H1 (cell line): Measurements from ENCODE around the gene SLC25A52. TPM values are rescaled to one million over a fixed set of nuclear protein-coding genes. Genes with fewer than 3 reads are reported as not detected.

Experiments used
- CTCF ChIA-PET: fragments of 300-600 bp; sonication (Branson Sonifier 250); formaldehyde crosslinking; loops from one replicate; lab custom pipeline; 2021; ENCODE audit not compliant: partially characterized antibody; lab: Charles Lee
- POLR2A ChIA-PET: fragments of 300-600 bp; sonication (Branson Sonifier 250); formaldehyde crosslinking; loops from one replicate; lab custom pipeline; 2021; ENCODE audit warnings: inconsistent platforms; ENCODE audit not compliant: partially characterized antibody; lab: Charles Lee
- DNase-seq, 2 experiments: peaks; one replicate each; pipeline versions ENCODE4 v3.0.0 to v3.0.0-alpha.2; 2010 to 2022; ENCODE audit warnings: low spot score in 2 of 2, low read depth in 1 of 2, mixed read lengths in 1 of 2
- FAIRE-seq: peaks from 2 replicates; lab custom pipeline; 2011; peaks lifted over from hg19 to GRCh38; lab: Jason Lieb, UNC
- H2AFZ ChIP-seq: 2 replicates; pipeline ENCODE4 v1.8.1; 2012; ENCODE audit warnings: low read length, inconsistent platforms
- H2AK5ac ChIP-seq: 2 replicates; pipeline ENCODE4 v1.6.1; 2013; ENCODE audit warnings: low read depth, low read length
- H2BK120ac ChIP-seq: replicated peaks from 2 replicates; pipeline ENCODE3; 2013; ENCODE audit warnings: low read depth, low read length, inconsistent platforms
- H2BK12ac ChIP-seq: 2 replicates; pipeline ENCODE4 v1.6.1; 2013; ENCODE audit warnings: low read depth, low read length
- H2BK15ac ChIP-seq: 2 replicates; pipeline ENCODE4 v1.6.1; 2013; ENCODE audit warnings: low read length
- H2BK20ac ChIP-seq: 2 replicates; pipeline ENCODE4 v1.6.1; 2013; ENCODE audit warnings: low read length
- H2BK5ac ChIP-seq: 2 replicates; pipeline ENCODE4 v1.6.1; 2013; ENCODE audit warnings: low read depth, low read length
- H3K14ac ChIP-seq: 2 replicates; pipeline ENCODE4 v1.6.1; 2013; ENCODE audit warnings: inconsistent platforms; ENCODE audit not compliant: insufficient read length
- H3K18ac ChIP-seq: 2 replicates; pipeline ENCODE4 v1.6.1; 2013; ENCODE audit warnings: low read length; ENCODE audit errors: extremely low read depth
- H3K23ac ChIP-seq: 2 replicates; pipeline ENCODE4 v1.6.1; 2013; ENCODE audit warnings: inconsistent platforms; ENCODE audit not compliant: insufficient read length
- H3K23me2 ChIP-seq: 2 replicates; pipeline ENCODE4 v1.6.1; 2013; ENCODE audit warnings: low read depth, low read length
- H3K27ac ChIP-seq: 2 replicates; pipeline ENCODE4 v1.6.1; 2011; ENCODE audit warnings: low read depth, low read length, inconsistent platforms
- H3K27me3 ChIP-seq, 4 experiments: replicated peaks in 1 of 4; 1 replicate in 1 of 4; 2 replicates in 3 of 4; pipeline versions ENCODE4 v1.6.1 to v1.8.1; 2011 to 2013; ENCODE audit warnings: low read length in 3 of 4, mild to moderate bottlenecking in 3 of 4, inconsistent platforms in 2 of 4, mixed read lengths in 2 of 4, moderate library complexity in 1 of 4; ENCODE audit not compliant: control insufficient read depth in 3 of 4, insufficient read depth in 3 of 4; ENCODE audit errors: extremely low read depth in 1 of 4
- H3K36me3 ChIP-seq, 4 experiments: 2 replicates each; pipeline versions ENCODE4 v1.6.1 to v1.8.1; 2011 to 2013; ENCODE audit warnings: mild to moderate bottlenecking in 4 of 4, low read length in 3 of 4, moderate library complexity in 2 of 4, control low read depth in 1 of 4, inconsistent platforms in 1 of 4; ENCODE audit not compliant: insufficient read depth in 4 of 4, control insufficient read depth in 2 of 4
- H3K4ac ChIP-seq: replicated peaks from 2 replicates; pipeline ENCODE3; 2013; ENCODE audit warnings: low read length, low read depth, mixed read lengths, inconsistent platforms; ENCODE audit not compliant: insufficient read length
- H3K4me1 ChIP-seq, 4 experiments: replicated peaks in 1 of 4; 1 replicate in 1 of 4; 2 replicates in 3 of 4; pipeline versions ENCODE4 v1.6.1 to v1.8.1; 2011 to 2013; ENCODE audit warnings: low read length in 3 of 4, inconsistent platforms in 2 of 4, mixed read lengths in 1 of 4; ENCODE audit not compliant: insufficient read depth in 4 of 4, control insufficient read depth in 3 of 4
- H3K4me2 ChIP-seq, 2 experiments: 2 replicates each; pipeline versions ENCODE4 v1.6.1 to v1.8.1; 2011 to 2013; ENCODE audit warnings: low read depth in 2 of 2, low read length in 2 of 2, control low read depth in 1 of 2, inconsistent platforms in 1 of 2, mild to moderate bottlenecking in 1 of 2; ENCODE audit not compliant: insufficient read depth in 1 of 2
- H3K4me3 ChIP-seq, 4 experiments: fragments of 200-600, 300-600 bp in 1 of 4; sonication (generic), shearing (Covaris generic), sonication (Bioruptor Twin) in 1 of 4; 2 replicates each; pipeline versions ENCODE4 v1.5.1 to v1.8.1; 2011 to 2016; ENCODE audit warnings: low read length in 4 of 4, low read depth in 3 of 4, control low read depth in 2 of 4, inconsistent platforms in 2 of 4, mild to moderate bottlenecking in 2 of 4, mixed read lengths in 1 of 4, moderate library complexity in 1 of 4; ENCODE audit not compliant: insufficient read depth in 2 of 4; ENCODE audit errors: extremely low read depth in 1 of 4
- H3K56ac ChIP-seq: replicated peaks from 2 replicates; pipeline ENCODE3; 2013; ENCODE audit warnings: low read depth, mild to moderate bottlenecking, mixed read lengths, low read length, inconsistent platforms; ENCODE audit not compliant: insufficient read length
- H3K79me1 ChIP-seq: 2 replicates; pipeline ENCODE4 v1.6.1; 2013; ENCODE audit warnings: low read depth, low read length, control low read depth
- H3K79me2 ChIP-seq, 2 experiments: 2 replicates each; pipeline versions ENCODE4 v1.6.1 to v1.8.1; 2012 to 2013; ENCODE audit warnings: low read length in 2 of 2, mild to moderate bottlenecking in 2 of 2, inconsistent platforms in 1 of 2; ENCODE audit not compliant: insufficient read depth in 2 of 2, control insufficient read depth in 1 of 2
- H3K9ac ChIP-seq, 4 experiments: replicated peaks in 1 of 4; 1 replicate in 1 of 4; 2 replicates in 3 of 4; pipeline versions ENCODE4 v1.6.1 to v1.8.1; 2011 to 2013; ENCODE audit warnings: low read depth in 3 of 4, low read length in 3 of 4, control low read depth in 2 of 4, mild to moderate bottlenecking in 2 of 4, moderate library complexity in 2 of 4, inconsistent platforms in 1 of 4; ENCODE audit errors: extremely low read depth in 1 of 4
- H3K9me3 ChIP-seq, 2 experiments: 2 replicates each; pipeline versions ENCODE4 v1.6.1 to v1.8.1; 2012 to 2013; ENCODE audit warnings: mild to moderate bottlenecking in 2 of 2, moderate library complexity in 2 of 2, control low read depth in 1 of 2, inconsistent platforms in 1 of 2, low read depth in 1 of 2, low read length in 1 of 2, mixed read lengths in 1 of 2; ENCODE audit not compliant: insufficient read depth in 2 of 2
- H4K20me1 ChIP-seq, 2 experiments: replicated peaks in 1 of 2; 2 replicates each; pipeline versions ENCODE3 to v1.8.1; 2011 to 2013; ENCODE audit warnings: inconsistent platforms in 2 of 2, low read length in 2 of 2, mild to moderate bottlenecking in 1 of 2; ENCODE audit not compliant: insufficient read depth in 2 of 2, control insufficient read depth in 1 of 2
- H4K5ac ChIP-seq: 2 replicates; pipeline ENCODE4 v1.6.1; 2013; ENCODE audit warnings: low read length, low read depth, mixed read lengths, inconsistent platforms; ENCODE audit not compliant: insufficient read length
- H4K8ac ChIP-seq: 2 replicates; pipeline ENCODE4 v1.8.0; 2013; ENCODE audit warnings: mild to moderate bottlenecking, moderate library complexity, low read length, inconsistent platforms; ENCODE audit not compliant: insufficient read depth; ENCODE audit errors: extremely low read depth
- H4K91ac ChIP-seq: replicated peaks from 2 replicates; pipeline ENCODE3; 2013; ENCODE audit warnings: low read length, mixed read lengths, inconsistent platforms; ENCODE audit not compliant: insufficient read length
- WGBS, 2 experiments: shearing (Covaris generic) in 1 of 2; methylation state at CpG; one replicate each; pipeline versions ENCODE4 v1.1.6 to v1.1.7; 2013 to 2015; ENCODE audit warnings: low lambda C conversion rate in 2 of 2, mixed read lengths in 2 of 2, inconsistent platforms in 1 of 2, low coverage in 1 of 2, missing lambda C conversion rate in 1 of 2; ENCODE audit not compliant: insufficient replicate concordance in 2 of 2, insufficient coverage in 1 of 2, insufficient read length in 1 of 2; ENCODE audit errors: extremely low coverage in 1 of 2, missing lambda C conversion rate in 1 of 2; 5-methylcytosine and 5-hydroxymethylcytosine counted together
- polyA plus RNA-seq, 7 experiments: library from polyadenylated mRNA; depleted of rRNA in 3 of 7; stranded (reverse) in 5 of 7; unstranded in 2 of 7; fragments of >200 nt in 5 of 7; fragments of 200-250 nt in 2 of 7; gene quantifications; 1 replicate in 5 of 7; 2 replicates in 1 of 7; 4 replicates in 1 of 7; pipeline versions ENCODE4 v1.2.1 to v1.2.3, GENCODE V29; 2011 to 2013; ENCODE audit warnings: missing spikeins in 2 of 7, mixed read lengths in 2 of 7
- total RNA-seq: library from RNA; stranded (reverse); fragmentation: NEBNext Ultra II Directional; extraction: Animal tissue kit (Norgen Biotek cat#: 25700); gene quantifications from 2 replicates; pipeline ENCODE4 v1.2.1, GENCODE V29; 2021

SLC25A52 gene
- total and polyA plus RNA-seq, 2 of the 8 experiments (the other 6 are each of a cell fraction or from before 2014, with no cell fraction given): not detected

GRCh38 chr18:31789409-31789808 is 28.7 kb upstream of the SLC25A52 start:
- no peaks in the 10 kb centered on the region for H3K23me2 ChIP-seq
- no peaks in the 10 kb centered on the region for H3K27me3 ChIP-seq
- ChIA-PET POLR2A (no interaction called here), CTCF (interaction anchor here (1.2 kb wide), 1 partner anchor 49 kb away, joined by 4 read pairs; no protein-coding TSS in a partner anchor)
- no peak overlapping the region for H3K9ac ChIP-seq
- FAIRE-seq (no peak), DNase-seq (no peak)
- H4K91ac ChIP-seq: no peak overlapping the region
- peak overlapping the region; percentile 77; the same call in 1 of the 2 replicates for H2BK15ac ChIP-seq
- 90% methylated on average over 10 of the region's 10 CpGs; no CpG with 5 or more reads in 1 of the 2 experiments for WGBS, 2 experiments
- H3K27ac ChIP-seq: no peak overlapping the region
- 0 out of 2 replicates have a peak overlapping the region, but pooled peaks have one; percentile 20 for H2BK12ac ChIP-seq
- H4K20me1 ChIP-seq: no peaks in the 10 kb centered on the region
- H3K4ac ChIP-seq: no peak overlapping the region
- H3K36me3 ChIP-seq: no peaks in the 10 kb centered on the region
- H3K79me1 ChIP-seq: no peaks in the 10 kb centered on the region
- H3K23ac ChIP-seq: no peak overlapping the region
- no peaks in the 10 kb centered on the region for H3K9me3 ChIP-seq
- 0 out of 2 replicates have a peak overlapping the region, but pooled peaks have one; percentile 15 for H2AFZ ChIP-seq
- H3K56ac ChIP-seq: no peak overlapping the region
- no peak overlapping the region for H3K14ac ChIP-seq
- no peak overlapping the region for H3K4me2 ChIP-seq
- H3K18ac ChIP-seq: no peak overlapping the region
- no peak overlapping the region for H2BK5ac ChIP-seq
- no peak overlapping the region for H3K4me3 ChIP-seq
- H3K4me1 ChIP-seq: no peaks in the 10 kb centered on the region
- no peaks in the 10 kb centered on the region for H3K79me2 ChIP-seq
- no peak overlapping the region for H2AK5ac ChIP-seq
- no peak overlapping the region for H4K8ac ChIP-seq
- H2BK20ac ChIP-seq: no peak overlapping the region
- no peak overlapping the region for H4K5ac ChIP-seq
- no peak overlapping the region for H2BK120ac ChIP-seq
